HG02885 (cell line): Measurements from ENCODE around the gene TMEM151B.

Experiments
- ATAC-seq: cut with Tn5 transposase; IDR thresholded peaks from one replicate; pipeline ENCODE4 v1.9.1; 2021; ENCODE audit warnings: mild to moderate bottlenecking; ENCODE audit not compliant: unreplicated experiment, poor library complexity

Gene TMEM151B

DNA sequence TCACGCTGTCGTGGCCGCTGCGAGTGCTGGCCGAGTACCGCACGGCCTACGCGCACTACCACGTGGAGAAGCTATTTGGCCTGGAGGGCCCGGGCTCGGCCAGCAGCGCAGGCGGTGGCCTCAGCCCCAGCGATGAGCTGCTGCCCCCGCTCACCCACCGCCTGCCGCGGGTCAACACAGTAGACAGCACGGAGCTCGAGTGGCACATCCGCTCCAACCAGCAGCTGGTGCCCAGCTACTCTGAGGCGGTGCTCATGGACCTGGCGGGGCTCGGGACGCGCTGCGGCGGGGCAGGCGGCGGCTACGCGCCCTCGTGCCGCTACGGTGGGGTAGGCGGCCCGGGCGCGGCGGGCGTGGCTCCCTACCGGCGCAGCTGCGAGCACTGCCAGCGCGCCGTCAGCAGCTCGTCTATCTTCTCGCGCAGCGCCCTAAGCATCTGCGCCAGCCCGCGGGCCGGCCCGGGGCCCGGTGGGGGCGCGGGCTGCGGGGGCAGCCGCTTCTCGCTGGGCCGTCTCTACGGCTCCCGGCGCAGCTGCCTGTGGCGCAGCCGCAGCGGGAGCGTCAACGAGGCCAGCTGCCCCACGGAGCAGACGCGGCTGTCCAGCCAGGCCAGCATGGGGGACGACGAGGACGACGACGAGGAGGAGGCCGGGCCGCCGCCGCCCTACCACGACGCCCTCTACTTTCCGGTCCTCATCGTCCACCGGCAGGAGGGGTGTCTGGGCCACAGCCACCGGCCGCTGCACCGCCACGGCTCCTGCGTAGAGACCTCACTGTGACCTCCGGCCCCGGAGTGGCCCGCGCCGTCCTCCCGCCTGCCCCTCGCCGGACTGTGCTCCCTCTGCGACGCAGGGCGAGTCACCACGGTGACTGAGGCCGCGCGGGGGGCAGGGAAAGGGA lies 5.7 kb downstream of the TMEM151B start:
- no peak for ATAC-seq

DNA sequence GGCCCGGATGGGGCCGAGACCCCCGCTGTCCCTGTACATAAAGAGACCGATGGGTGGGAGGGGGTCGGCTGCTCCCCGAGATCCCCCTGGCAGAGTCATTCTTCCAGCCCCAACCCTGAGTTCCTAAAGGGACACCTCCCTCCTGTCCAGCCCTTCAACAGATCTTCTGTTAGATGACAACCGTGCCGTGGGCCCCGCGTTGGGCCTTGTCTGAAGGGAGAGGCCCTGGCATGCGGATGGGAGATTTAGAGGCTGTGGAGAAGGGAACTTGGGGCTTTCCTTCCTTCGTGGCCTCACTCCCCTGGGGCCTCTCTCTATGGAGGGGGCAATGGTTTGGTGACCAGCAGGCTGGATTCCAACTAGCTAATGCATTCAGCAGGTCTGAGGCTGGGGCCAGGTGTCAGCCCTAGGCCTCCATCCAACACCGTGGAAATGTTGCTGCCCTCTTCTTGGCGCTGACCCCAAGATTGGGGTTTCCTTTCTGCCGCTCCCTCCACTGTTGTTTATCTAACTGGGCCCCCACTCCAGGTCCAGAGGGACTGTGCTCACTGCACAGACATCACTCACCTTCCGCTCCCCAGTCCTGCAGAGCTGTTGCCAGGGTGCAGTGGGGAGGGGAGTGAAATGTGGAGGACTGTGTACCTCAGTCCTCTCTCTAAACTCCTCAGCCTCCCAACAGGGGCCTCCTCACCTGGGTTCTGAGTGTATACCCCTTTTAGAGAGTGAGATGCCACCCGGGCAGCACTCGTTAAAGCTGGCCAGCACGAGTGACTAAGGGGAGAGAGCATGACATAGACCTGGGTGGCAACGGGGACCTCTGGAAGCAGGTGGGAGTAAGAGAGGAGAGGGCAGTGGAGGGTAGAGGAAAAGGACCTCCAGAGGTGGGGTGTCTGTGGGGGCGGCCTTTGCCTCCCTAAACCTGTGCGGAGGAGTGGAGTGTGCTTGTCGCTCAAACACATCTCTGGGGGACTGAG lies 6.7 kb downstream of the TMEM151B start:
- no peak for ATAC-seq

DNA sequence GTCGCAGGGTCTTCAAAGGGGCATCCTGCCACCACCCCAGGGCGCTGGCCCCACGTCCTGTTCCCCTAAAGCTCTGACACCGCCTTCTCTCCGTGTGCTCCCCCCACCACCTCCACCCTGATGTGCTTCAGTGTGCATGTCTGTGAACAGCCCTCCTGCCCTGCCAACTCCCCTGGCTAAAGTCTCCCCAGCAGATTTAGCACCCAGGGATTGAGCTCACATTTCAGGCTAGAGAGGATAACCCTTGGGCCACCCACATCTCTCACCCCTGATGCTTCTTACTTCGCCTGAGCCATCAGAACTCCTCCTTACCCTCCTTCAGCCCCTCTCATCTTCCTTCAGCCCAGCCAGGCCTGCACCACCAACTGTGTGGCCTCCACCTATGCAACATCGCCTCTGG lies 7.5 kb downstream of the TMEM151B start:
- ATAC-seq, result no peak

DNA sequence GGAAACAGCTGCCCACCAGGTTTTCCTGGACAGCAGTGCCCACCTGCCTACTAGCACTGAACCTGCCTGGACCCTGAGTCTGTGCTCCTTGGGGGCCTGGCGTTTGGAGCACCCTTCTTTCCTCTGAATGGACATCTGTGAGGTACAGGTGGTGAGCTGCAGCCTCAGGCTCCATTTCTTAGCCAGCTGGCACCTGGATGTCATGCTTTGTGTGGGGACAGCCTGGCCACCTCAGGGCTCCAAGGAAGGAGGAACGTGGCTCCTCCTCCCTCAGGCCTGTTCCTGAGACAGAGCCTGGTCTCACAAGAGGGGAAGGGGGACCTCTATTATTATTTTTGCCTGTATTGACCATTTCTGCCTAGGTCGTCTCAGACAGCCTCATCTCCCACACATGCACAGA lies 8.1 kb downstream of the TMEM151B start:
- no peak for ATAC-seq

DNA sequence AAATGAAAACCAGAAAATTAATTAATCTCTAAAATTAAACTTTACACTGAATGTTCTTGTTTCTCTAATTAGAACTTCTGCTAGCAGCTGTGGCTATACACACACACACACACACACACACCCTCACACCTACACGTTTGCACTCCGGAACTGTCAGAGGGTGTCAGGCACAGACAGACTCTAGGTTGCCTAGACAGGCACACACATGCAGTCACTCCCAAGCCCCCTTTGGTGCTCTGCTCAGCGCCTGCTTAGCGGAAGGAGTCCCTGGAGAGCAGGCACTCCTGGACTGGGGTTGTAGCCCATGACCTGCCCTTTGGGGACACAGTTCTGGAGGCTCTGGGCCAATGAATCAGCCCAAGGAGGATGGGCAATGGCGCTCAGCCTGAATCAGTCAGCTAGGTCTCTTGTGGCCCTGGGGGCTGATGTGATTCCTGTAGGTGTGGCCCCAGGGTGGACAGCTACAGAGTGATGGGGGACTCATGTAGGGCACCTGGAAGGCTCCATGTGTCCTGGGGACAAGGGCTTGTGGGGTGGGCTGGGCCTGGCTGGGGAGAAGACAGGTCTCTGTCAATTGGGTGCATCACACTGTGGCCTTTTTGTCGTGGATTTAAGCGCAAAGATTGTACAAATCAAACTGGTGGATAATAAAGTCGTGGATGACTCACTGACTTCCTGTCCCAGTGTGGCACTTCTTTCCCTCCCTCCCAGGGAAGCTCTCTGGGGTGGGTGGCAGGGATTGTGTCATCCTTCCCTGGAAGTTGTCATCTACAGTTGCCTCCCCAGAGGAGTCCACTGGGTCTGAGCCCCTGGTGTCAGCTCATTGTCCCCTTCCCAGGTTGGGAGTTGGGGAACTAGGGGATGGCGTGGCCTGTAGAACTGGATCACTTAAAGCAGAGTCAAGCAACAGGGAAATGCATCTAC lies 8.8 kb downstream of the TMEM151B start:
- no peak for ATAC-seq

DNA sequence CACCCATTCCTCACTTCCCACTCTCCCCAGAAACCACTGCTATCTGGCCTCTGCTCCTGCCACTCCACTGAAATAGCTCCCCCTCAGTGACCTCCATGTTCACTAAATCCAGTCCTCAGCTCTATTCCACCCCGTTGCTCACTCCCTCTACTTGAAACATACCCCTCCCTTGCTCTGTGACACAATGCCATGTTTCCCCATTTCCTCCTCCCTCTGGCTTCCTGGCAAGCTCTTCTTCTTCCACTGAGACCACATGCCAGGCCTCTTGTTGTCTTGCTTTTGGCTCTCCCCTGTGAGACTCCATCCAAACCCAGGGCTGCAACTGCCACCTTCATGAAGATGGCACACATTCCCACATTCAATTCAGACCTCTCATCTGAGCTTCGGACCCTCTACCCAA lies 13.9 kb downstream of the TMEM151B start:
- no peak for ATAC-seq

DNA sequence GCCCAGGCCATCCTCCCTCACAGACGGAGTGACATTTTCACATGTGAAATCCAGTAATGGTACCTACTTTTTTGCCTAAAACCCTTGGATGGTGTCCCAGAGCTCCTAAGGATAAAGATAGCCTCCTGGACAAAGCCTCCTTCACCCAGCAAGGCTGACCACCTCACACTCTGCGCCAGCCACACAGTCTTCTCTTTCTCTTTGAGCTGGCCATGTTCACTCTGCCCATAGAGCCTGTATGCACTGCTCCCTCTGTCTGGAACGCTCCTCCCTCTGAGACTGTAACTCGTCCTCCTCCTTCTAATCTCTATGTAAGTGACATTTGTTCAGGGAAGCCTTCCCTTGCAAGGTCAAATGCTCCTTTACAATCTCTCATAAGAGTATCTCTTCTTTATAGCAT lies 14.6 kb downstream of the TMEM151B start:
- ATAC-seq, result no peak

DNA sequence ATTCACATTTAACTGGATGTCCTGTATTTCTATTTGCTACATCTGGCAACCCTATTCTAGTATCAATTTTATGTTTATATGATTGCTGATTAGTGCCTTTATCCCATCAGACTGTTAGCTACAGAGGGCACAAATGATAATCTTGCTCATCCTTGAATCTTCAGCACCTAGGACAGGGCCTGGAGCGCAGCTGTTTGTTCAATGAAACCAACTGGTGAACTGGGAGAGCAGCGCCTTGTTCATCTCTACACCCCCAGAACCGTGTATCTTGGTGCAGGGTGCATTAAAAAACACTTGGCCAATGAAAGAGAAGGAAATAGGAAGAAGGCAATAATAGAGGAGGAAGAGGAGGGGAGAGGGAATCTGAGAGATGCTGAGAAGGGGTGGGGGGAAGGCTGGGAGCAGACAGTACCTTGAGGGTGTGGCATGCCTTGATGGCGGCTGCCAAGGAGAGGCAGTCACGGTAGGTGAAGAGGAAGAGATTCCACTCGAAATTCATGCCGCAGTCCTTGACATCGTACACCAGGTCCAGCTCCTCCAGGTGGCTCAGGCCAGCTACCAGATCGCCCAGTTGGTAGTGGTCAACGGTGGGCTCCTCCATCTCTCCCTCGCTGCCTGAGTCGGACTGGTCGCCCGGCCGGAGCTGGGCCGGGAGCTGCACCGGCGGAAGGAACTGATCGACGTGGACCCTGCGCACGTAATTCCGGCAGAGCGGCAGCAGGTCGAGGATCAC lies 15.5 kb downstream of the TMEM151B start:
- no peak for ATAC-seq

DNA sequence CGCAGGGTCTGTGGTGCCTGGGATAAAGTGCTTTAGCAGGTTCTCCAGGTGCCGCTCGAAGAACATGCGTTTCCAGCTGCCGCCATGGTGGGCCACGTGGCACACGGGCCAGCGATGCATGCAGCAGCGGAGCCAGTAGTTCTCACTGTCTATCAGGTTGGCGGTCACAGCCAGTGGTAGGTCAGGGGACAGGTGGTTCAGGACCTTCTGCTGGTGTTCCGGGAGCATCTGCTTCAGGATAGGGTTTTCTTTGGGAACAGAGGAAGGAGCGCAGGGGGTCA lies 16.0 kb downstream of the TMEM151B start:
- no peak for ATAC-seq

DNA sequence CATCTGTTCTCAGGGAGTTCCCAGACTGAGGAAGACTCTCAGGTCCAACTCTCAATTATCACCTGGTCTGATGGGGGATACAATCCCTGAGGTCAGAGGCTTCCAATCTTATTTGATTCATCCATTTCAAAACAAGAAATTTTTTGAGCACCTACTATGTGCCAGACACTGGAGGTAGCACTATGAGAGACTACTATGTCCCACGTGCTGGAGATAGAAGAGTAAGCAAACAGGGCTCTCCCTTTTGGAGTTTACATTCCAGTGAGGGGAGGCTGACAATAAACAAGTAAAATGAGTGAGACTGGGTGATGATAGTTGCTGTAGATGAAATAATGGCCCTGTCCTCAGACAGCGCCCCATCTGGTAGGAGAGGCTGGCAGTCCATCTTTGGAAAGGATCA lies 16.5 kb downstream of the TMEM151B start:
- no peak for ATAC-seq

DNA sequence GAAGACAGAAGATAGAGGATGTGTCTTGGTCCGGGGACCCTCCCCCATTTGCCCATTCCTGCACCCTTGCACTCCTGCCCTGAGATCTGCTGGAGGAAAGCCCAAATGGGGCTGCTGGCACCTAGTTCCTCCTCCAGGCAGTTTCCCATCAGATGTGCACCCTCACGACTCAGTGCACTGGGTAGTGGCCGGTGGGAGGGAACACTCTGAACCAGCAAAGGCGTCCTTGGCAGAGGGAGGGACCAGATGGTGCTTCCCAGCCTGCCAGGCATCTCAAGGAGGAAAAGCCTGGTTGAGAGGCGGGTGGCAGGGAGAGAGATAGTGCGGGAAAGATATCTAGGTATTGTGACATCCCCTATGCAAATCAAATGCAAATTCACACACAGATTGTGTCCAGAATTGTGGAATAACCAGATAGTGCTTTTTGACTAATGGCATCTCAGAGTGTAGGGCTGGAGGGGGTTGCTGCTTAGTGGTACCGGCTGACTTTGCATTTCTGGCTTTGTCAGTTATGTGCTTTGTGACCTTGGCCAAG lies 19.5 kb downstream of the TMEM151B start:
- no peak for ATAC-seq

DNA sequence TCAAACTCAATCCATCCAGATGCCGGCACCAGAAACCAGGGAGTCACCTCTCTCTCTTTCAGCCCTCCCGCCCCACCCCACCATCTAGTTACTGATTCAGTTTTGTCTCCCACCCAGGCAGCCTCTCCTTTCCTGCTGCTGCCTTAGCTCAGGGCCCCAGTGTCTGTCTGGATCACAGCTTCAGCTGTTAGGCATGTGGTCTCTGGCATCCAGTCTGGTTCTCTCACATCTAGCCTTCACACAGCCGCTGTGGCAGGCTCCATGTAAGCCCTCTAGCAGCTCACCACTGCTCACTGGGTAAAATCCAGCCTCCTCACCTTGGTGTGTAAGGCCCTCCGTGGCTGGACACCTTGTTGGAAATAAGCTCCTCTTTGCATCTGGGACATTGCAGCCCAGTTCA lies 21.6 kb downstream of the TMEM151B start:
- ATAC-seq, result no peak

DNA sequence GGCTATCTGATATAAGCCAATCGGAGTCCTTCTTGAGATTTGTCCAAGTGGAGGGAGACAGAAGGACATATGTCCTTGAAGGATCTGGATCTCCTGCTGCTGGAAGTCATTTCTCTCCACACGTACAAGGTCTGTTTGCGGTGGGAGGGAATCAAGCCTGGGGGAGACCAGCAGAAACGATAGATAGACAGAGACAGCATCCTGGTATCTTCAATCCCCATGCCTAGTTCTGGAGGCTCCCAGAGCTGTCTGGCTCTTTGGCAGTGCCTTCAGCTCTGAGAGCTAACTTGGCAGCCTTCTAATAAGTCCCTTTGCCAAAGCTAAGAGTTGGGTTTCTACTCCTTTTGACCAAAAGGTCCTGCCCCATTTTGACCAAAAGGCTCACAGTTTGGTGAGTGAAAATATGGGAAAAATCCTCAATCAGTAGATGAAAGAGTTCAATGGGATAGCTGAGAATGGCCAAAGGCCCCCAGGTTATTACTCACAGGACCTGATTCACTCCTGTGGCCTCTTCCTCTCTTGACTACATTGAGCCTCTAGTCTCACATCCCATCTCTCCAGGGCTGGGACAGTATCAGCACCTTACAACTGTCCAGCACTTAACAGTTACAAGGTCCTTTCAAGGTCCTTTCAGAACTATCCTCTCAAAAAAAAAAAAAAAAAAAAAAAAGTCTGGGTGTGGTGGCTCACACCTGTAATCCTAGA lies 22.6 kb downstream of the TMEM151B start:
- ATAC-seq, result no peak

DNA sequence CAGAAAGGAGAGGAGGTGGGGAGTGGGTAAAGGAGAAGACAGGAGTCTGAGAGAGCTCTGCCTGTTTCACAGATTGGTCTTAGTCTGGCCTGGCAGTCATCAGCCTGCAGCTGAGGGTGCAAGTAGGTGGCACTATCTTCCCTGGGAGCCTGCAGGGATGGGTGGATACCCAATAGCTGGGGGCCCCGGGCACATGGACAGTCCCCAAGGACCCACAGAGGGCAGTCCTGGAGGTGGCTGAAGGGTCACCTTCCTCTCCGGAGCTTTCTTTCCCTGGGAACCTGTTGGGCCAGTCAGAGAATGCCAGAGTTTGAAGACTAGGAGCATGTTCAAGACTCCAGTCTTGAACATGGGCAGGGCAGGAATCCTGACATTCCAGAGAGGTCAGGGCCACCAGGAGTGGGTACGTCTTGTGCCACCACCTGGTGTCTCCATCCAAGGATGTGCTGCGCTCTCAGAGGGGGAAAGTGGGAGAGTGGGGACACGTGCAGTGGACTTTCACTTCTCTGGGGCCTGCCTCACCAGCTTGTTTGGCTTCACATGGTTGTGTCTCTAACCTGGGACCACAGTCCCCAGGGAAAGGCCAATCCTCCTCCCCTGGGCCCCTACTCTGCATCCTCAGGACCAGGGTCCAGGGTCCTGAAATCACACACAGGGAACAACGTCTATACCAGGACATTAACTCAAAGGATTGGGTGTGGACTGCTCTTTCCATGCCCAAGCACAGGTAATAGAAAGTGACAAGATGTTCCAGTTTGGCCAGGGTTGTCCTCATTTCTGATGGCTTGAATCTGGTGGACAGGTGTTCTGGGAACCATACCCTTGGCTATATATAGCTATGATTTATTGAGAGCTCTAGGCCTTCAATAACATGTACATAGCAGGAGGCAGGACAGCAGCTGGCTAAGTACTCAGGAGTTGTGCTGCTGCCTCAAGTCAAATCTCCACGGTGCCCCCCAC lies 24.9 kb downstream of the TMEM151B start:
- ATAC-seq, result no peak

DNA sequence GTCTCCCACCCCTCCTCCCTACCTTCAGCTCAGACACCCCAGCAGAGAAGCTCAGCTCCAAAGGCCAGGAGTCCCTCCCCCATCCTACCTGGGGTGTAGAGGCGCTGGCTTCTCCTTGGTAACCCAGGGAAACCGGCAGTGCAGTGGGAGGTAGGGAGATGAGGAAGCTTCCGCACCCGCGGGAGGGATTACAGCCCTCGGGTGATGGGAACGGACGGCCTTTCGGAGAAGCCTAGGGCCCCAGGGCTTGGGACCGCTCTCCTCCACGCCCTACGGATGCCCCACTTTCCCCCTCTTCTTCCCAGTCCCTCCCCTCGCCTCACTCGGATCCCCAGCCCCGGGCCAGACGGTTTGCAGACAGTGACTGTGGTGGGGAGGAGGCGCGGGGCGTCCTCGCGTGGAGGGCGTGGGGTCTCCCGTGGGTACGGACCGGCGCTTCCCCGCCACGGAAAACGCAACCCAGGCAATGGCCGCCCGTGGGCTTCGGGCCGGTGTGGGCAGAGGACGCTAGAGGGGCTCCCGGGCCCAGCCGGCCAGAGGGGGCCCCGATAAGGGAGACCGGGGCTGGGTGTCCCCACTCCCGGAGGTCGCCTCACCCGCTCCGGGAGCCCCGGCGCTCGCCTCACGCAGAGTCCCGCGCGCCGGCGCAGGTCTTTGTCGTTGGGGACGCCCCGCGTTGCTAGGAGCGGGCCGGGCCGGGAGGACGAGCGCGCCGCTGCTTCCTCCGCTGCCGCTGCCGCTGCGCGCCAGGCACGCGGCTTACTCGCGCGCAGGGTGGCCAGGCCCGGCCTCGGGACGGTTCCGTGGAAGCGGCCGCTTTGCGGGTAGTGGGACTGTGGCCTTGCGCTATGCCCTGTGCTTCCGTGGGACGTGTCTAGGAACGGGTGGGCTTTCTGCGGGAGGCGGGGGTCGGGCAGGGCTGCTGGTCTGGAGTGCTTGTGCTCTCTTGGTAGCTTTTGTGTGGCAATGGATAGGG lies 27.1 kb downstream of the TMEM151B start:
- no peak for ATAC-seq

DNA sequence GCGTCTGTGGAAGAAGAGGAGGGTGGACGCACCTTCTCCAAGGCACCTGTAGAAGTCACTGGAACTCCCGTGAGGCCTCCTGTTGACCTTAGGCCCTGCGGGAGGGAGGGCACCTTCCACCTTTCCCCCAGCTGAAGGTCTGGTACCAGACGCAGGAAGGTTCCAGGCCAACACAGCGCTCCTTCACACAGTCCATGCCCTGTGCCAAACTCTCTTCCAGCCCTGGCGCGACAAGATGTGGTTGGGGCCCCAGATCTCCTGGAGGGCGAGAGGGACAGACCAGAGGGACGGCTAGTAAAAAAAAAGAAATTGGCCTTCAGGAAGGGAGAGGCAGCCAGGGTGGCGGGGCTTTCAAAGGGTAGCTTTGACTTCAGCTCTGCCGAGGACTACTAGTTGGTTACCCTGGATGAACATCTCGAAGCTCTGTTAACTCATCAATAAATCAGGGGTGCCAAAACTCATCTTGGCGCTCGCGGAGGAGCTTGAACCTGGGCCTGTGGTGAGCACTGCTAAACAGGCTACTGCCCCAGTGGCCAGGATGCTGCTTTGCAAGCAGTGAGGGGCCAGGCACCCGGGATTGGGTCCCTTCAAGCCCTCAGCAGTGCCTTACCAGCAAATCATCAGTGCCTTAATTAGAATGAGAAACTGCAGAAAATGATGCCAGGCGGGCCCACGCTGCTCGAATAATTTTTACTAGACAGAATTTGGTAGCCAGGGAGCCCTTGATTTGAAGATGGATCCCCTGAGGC lies 28.0 kb downstream of the TMEM151B start:
- ATAC-seq, result no peak
